Measurements from ENCODE around the gene SUMF1. TPM values are rescaled to one million over a fixed set of nuclear protein-coding genes. Genes with fewer than 3 reads are reported as not detected.

Gene SUMF1
- total RNA-seq, 1 donor from 2014 or later = 67.9 TPM

DNA sequence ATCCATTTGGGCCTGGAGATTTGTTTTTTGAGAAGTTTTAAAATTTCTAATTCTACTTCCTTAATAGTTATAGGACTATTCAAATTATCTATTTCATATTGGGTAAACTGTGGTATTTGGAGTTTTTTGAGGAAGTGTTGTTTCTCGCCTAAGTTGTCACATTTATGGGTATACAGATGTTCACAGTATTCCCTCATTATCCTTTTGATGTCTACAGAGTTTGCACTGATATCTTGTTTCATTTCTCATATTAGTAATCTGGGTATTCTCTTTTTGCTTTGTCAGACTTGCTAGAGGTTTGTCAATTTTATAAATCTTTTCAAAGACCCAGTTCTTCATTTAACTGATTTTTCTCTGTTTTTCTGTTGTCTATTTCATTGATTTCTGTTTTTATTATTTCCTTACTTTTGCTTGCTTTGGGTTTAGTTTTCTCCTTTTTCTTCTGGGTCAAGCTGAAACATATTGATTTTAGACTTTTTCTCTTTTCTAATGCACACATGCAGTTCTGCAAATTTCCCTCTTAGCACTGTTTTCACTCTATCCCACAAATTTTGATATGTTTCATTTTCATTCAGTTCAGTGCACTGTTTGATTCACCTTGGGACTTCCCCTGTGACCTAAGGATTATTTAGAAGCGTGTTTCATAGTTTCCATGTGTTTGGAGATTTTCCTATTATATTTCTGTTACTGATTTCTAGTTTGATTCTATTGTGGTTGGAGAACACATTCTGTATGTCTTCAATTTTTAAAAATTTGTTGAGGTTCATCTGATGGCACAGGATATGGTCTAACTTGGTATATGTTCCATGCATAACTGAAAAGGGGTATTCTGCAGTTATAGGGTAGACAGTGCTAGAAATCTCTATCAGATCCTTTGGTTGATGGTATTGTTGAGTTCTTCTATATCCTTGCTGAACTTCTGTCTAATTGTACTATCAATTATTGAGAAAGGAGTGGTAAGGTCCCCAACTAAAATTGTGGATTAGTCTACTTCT, 79.6 kb downstream of the SUMF1 start:
- no peak for DNase-seq (ENCODE audit: low spot score)

DNA sequence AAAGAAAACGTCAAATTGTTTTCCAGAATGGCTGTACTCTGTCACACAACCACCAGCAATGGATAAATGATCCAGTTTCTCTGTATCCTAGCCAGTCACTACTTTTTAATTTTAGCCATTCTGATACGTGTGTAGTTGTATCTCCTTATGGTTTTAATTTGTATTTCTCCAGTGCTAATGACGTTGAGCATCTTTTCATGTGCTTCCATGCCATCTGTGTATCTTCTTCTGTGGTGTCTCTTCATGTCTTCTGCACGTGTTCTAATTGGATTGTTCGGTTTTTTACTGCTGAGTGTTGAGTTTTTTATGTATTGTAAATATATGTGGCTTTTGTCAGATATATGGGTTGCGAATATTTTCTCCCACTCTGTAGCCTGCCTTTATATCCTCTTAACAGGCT, 81.9 kb downstream of the SUMF1 start:
- DNase-seq (ENCODE audit: low spot score) = no peak

DNA sequence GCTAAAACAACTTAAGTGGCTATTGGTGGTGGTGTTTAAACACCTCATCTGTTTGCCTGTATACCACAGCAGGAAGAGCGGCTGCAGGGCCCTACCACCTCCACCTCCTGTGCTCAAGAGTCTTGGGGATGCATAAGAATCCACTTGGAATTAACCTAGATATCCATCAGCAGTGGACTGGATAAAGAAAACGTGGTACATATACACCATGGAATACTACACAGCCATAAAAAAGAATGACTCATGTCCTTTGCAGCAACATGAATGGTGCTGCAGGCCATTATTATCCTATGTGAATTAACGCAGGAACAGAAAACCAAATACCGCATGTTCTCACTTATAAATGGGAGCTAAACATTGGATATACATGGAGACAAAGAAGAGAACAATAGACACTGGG, 87.1 kb downstream of the SUMF1 start:
- DNase-seq (ENCODE audit: low spot score) = no peak

DNA sequence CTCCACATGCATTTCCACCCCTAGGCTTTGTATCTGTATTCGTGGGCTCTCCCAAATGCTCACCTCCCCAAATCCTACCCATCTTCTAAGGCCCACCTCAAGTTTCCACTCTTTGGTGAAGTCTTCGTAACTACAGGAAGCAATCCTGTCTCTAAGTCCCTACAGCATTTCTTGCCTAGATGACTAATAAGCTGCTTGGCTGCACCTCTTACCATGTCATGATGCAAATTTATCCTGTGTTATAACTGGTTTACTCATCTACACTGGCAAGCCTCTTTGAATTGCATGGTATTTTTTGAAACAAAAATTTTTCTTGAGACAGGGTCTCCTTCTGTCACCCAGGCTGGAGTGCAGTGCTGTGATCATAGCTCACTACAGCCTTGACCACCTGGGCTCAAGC, 90.6 kb downstream of the SUMF1 start:
- DNase-seq (ENCODE audit: low spot score) = no peak

DNA sequence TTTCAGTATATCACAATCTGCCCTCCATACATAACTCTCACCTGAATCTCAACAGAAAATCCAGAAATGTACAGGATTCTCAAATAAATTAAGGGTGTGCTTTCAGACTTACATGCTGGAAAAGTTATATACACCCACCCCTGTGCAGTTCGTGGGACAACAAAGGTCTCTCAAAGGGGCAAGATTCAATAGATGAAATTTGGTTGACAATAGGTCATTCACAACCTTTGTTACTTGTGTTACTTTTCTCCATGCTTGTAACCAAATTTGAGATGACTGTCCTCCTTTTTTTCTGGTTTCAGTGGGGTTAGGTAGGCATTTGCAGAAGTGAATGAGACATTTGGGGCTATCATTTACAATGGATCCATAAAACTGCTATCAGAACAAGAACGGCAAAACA, 91.2 kb downstream of the SUMF1 start:
- DNase-seq (ENCODE audit: low spot score) = no peak

DNA sequence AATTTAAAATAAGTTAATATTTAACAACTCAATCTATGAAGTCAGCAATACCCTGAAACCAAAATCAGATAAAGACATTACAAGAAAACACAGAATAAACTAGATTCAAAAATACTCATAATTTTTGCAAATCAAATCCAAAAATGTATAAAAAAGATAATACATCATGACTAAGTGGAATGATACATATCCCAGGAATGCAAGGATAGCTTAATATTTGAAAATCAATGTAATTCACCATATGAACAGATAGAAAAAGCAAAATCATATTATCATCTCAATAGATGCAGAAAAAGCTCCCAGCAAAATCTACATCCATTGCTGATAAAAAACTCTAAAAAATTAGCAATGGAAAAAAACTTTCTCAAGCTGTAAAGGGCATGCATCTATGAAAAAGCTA, 93.4 kb downstream of the SUMF1 start:
- no peak for DNase-seq (ENCODE audit: low spot score)

DNA sequence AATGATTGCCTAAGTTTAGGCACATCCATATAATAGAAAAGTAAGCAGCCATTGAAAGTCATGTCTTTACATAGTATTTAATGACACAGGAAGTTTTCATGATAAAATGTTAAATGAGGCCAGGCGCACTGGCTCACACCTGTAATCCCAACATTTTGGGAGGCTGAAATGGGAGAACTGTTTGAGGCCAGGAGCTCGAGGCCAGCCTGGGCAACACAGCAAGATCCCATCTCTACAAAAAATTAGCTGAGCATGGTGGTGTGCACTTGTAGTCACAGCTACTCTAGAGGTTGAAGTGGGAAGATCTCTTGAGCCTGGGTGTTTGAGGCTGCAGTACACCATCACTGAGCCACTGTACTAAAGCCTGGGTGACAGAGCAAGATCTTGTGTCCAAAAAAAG, 104.5 kb downstream of the SUMF1 start:
- DNase-seq (ENCODE audit: low spot score) = no peak

DNA sequence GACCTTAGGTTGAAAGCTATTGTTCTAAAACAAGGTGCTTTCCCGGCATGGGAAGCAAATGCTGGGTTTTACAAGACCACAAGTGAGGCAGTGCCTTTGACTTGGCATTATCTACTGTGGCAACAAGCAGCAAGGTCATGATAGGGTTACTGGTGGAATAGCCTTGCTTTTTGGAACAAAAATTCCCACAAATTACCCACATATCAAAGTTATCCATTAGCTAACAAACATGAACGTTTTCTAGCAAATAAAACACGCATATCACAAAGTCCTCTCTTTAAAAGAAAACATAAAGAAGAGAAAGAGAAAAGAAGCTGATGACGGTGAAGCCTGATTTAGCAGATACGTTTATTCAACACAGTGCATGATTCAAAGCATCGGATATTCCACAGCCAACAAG, 106.3 kb downstream of the SUMF1 start:
- DNase-seq (ENCODE audit: low spot score) = no peak

DNA sequence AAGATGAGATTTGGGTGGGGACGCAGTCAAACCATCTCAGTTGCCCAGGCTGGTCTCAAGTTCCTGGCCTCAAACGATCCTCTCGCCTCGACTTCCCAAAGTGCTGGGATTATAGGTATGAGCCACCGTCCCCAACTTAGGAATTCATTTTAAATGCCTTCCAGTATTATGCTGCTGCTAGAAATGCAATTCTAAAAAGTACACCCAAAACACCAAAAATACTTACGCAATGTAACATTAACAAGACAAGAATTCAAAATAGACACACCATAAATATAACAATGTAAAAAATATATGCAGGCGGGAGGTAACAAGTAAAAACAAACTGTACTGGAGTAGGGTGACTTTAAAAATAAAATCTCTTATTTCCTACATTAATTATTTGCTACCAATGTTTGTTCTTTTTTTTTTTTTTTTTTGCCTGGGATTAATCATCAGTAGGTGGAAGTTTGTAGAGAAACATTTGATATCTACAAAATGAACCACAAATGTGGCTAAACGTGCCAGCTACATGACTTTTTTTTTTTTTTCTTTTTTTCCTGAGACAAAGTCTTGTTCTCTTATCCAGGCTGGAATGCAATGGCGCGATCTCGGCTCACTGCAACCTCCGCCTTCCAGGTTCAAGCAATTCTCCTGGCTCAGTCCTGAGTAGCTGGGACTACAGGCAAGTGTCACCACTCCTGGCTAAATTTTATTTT, 107.1 kb downstream of the SUMF1 start:
- no peak for DNase-seq (ENCODE audit: low spot score)

DNA sequence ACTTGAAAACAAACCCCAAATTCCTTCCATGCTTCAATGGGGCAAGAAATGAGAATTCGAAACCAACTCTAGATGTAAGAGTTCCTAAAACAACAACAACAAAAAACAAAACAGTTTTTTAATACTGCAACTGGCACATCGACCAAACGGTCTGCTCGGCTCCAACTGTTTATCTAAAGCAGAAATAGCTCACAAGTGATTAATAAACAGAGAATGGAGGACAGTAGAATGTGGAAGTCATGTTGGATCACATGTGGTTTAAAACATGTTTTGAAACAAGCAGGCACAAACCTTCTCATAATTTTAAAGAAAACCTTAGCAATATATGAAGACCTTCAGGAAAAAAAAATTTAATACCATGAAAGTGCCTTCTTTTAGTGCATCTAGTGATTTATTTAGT, 108.8 kb downstream of the SUMF1 start:
- no peak for DNase-seq (ENCODE audit: low spot score)

DNA sequence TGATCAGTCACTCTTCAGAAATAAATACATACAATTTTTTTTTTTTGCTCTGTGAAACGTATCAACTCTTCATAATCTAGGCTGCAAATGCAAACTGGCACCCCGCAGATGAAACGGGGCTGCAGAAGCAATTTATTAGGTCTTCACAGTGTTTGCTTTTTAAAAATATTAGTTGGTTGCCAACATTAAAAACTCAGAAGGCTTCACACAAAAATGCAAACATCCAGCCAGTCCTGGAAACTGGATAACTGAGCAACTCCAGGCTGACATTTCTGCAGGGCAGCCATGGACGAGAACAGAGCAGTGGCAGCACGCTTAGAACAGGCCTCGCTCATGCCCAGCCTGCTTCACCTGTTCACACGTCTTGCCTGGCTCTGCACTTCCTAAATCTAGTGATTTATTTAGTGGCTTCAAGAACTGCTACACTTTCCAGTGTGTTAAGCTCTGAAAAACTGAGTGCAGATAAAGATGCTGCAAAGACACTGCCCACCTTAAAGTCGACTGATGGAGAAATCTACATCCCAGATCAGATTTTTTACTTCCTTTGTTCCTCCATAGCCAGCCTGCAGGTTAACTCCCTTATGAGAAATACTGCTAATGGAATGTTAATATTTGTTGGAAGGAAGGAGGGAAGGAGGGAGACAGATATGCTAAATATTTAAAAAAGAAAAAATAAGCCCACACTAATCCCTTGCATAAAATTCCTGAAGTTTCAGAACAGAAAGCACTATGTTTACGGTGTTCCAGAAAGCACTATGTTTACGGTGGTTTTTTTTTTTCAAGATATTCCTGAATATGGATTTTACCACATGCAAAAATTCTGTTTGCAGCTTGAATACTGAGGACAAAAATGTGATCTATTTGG, 110.3 kb downstream of the SUMF1 start:
- peak; percentile 19 for DNase-seq (ENCODE audit: low spot score)

DNA sequence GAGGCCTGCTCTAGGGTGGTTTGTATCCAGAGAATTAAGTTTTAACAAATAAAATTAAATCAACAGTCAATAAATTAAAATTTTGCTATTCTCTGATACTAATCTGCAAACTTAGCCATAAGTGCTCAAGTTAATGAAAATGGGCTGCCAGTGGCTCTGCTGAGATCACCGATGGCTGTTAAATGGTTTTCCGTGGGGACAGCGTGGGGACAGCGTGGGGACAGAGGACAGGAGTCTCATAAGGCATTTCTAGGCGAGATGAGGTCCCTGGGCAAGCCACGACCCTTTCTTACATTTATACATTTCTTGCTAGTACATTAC, 110.9 kb downstream of the SUMF1 start:
- DNase-seq (ENCODE audit: low spot score) = no peak

DNA sequence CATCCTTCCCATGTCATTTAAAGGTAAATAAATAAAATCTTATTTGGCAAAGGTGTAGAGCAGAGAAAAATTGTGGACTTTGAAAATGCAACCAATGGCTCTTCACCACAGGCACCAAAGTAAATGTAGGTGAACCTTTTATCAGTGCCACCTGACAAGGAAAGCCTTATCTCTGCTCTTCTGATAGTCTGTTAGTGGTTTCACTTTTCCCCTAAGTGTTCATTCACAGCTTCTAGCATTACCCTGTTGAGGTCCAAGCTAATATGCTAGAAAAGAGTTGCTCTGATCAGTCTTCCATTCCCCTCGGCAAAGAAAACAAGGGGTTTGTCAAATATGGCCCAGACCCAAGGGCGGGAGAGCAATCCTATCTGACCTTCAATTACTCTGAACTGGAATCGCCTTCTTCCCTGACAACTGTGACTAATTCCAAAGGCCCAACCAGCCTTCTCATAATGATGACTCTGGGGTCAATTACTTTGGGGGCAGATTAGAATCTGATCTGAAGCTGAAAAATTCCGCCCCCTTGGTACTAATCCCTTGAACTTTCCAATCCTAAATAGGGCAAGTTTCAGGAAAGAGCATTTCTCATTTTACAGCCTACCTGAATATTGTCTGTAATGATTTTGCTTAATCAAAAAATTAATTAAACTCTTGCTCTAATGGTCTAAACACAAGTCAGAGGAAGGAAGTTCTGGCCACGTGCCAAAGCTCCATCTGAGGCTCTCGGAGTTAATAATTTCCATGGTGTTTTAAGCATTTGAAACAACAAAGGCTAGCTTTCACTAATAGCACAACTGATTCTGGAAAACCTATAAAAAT, 111.5 kb downstream of the SUMF1 start:
- DNase-seq (ENCODE audit: low spot score) = no peak

DNA sequence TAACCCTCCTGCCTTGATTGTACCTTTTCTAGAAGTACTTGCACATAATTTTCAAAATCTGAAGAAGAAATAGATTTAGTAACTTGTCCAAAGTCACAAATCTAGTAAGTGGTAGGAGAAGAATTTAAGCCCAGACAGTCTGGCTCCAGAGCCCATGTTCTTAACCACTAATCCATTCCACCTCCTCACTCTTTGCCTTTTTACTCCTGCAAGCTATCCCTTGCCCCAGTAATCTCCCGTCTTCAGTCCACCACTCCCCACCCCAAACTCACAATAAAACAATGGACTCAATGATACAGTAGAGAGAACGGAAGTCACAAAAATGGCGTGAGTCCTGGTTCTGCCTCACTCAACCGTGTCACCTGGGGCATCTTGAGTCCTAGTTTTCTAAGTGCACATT, 115.2 kb downstream of the SUMF1 start:
- peak; percentile 51 for DNase-seq (ENCODE audit: low spot score)

DNA sequence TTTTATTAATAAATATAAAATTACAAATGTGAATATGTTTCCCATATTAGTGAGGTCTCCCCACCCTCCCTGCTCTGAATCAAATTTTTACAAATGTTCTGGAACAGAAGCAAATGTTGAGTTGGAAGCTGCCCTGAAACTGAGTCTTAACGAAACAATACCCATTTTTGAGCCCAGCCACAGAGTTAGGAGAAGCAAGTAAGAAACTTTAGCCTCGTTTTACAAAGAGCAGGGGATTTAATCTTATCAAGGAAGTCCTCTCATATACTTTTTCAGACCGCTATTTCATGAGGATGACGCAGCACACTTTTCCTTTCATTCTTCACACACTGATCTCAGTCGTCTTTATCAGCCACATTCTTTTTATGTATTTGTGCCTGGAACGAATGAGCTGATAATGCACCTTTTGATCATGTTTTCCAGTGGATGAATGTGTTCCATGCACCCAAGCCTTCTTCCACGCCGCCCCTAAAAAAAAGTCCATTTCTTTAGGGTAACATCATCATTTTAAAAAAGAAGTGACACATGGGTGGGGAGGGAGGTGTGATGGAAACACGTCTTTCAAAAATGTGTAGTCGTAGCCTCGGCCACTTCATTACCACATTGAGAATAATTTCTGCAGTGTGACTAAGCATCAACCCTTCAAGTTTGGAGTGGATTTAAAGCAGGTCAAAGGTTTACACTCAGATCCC, 115.8 kb downstream of the SUMF1 start:
- peak; percentile 90 for DNase-seq (ENCODE audit: low spot score)

DNA sequence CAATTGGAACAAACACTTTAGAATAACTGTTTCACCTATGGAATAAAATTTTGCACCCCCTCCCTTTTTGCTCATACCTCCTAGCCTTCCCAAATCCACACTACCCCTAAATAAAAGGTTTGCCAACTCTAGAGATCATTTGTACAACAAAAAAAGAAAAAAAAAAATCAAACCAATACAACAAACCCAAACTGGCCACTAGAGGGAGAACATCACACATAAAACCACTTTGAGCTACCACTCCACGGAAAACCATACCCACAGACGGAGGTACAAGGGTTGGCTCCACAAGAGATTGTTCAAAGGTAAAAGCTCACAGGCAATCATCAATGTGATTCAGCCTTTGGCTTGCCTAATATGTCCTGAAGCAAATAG, 116.3 kb downstream of the SUMF1 start:
- peak; percentile 88 for DNase-seq (ENCODE audit: low spot score)

DNA sequence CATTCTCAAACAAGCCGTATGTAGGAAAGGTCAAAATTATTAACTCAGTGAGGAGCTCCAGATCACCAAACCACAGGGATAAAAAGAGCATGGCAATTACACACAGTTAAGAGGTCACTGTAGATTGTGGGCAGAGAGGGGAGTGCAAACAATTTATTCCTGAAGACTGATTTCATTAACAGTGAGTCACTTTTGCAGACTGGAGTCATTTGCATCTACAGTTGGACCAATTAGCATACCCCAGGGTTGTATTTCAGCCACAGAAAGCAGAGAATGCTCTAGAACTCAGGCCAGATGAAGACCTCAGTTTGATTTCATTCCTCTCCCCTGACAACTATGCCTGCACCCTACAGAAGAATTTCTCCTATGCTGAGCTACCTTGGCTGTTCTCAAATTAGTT, 123.8 kb downstream of the SUMF1 start:
- DNase-seq (ENCODE audit: low spot score) = no peak

DNA sequence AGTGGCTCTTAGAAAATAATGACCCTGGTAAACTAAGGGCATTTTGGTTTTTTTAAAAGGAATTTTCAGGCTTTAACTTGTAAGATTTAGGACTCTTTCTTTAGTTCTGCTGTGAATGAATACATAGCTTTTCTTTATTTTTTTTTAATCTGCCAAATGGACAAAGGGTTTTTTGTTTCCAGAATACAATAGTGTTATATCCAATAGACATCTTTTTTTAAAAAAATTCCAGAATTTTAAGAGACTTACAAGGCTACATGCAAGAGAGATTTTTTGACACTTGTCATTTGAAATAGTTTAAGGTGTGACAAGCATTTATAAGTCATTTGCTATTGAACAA, 125.8 kb downstream of the SUMF1 start:
- no peak for DNase-seq (ENCODE audit: low spot score)

DNA sequence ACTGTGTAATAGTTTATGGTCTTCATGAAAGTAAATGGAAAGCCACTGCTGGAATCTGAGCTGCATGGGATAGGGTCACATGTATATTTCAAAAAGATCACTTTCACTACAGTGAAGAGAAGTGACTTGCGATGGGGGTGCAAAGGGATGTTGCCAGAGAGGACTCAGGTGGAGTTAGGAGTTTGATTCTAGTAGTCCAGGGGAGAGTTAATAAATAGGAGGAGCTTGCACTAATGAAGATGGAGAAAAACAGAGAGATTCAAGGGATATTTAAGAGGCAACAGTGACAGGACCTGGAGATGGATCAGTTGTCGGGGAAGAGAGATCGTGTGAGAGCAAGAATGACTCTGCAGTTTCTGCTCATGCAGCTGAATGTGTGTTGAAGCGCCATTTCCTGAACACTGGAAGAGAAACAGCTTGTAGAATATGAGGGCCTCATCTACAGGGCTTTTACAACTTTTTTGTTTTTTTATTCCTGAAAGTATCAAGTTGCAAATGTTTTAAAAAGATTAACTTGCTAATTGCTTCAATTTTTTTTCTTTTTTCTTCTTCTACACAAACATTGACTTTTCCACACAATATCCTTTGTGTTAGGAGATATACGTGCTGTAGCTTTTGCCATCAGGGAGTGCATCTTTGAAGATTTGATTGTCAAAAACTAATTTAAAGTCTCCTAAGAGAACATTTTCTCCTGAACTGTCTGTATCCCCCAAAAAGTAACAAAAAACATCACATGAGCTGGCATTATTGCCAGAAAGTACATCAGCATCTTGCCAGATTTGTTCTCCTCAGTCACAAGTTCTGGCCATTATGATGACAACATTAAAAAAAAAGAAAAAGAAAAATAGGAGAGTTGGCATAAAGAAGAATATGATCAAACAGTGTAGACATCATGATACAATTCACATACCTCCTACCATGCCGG, 126.4 kb downstream of the SUMF1 start:
- DNase-seq (ENCODE audit: low spot score) = no peak

DNA sequence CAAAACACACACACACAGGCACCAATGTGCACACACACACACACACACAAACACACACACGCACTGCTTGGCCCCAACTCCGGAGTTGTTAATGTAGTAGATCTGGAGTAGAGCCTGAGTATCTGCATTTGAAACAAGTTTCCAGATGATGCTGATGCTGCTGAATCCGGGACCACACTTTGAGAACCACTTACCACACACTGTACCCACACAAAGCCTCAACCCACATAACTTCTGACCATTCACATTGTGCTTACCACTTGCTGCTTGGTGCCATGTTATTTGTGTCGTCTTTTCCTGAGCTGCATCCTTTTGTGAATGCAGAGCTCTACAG, 127.0 kb downstream of the SUMF1 start:
- no peak for DNase-seq (ENCODE audit: low spot score)
